Activated CD4-positive, alpha-beta memory T cell treated with anti-CD3 and anti-CD28 coated beads for 36 hours (primary cell): ENCODE measurements around the gene SERPINA6. TPM values are rescaled to one million over a fixed set of nuclear protein-coding genes. Genes with fewer than 3 reads are reported as not detected.
"Not testable (repeated sequence)": the region's sequence is repeated elsewhere in the genome, so short reads cannot be mapped to it uniquely, and the experiment has no call there.

Source experiments
- CTCF ChIA-PET: fragments of 350-600 bp; sonication (Branson Sonifier 250); formaldehyde crosslinking; loops from one replicate; lab custom pipeline; 2021; ENCODE audit warnings: antibody characterized with exemption, inconsistent platforms; lab: Charles Lee
- POLR2A ChIA-PET: fragments of 350-600 bp; sonication (Branson Sonifier 250); formaldehyde crosslinking; loops from one replicate; lab custom pipeline; 2021; ENCODE audit warnings: antibody characterized with exemption; lab: Charles Lee
- DNase-seq: peaks from one replicate; pipeline ENCODE4 v3.0.0-alpha.2; 2020
- H3K27ac Mint-ChIP-seq: one replicate; pipeline ENCODE4 v1.8.0; 2021; ENCODE audit warnings: mixed read lengths
- H3K27me3 Mint-ChIP-seq: one replicate; pipeline ENCODE4 v1.8.0; 2021; ENCODE audit warnings: mixed read lengths
- H3K36me3 Mint-ChIP-seq: one replicate; pipeline ENCODE4 v1.8.0; 2021; ENCODE audit warnings: mixed read lengths
- H3K4me1 Mint-ChIP-seq: one replicate; pipeline ENCODE4 v1.8.0; 2021; ENCODE audit warnings: low read depth, mixed read lengths
- H3K4me3 Mint-ChIP-seq: one replicate; pipeline ENCODE4 v1.8.0; 2021; ENCODE audit warnings: mild to moderate bottlenecking, mixed read lengths
- H3K9me3 Mint-ChIP-seq: one replicate; pipeline ENCODE4 v1.8.0; 2021; ENCODE audit warnings: mixed read lengths
- intact Hi-C: fragments of 100-400 bp; cut with micrococcal nuclease; formaldehyde crosslinking; loops from one replicate; pipeline ENCODE4 v1.15.1; 2023
- total RNA-seq, 2 experiments: library from RNA; stranded (reverse); gene quantifications; one replicate each; pipeline ENCODE4 v1.2.3, GENCODE V29; 2021

Gene SERPINA6
- not detected for total RNA-seq

GRCh38 chr14:94322648-94323570, at the start of gene SERPINA6:
Gene SERPINA6 (minus strand): TSS chr14:94323336. CDS start chr14:94314648, 8,688 bp downstream.
- CTCF ChIA-PET: interaction anchor here (1.3 kb wide), 1 partner anchor 163 kb away, joined by 3 read pairs; no protein-coding TSS in a partner anchor
- Mint-ChIP-seq H3K9me3 (no peaks in the 10 kb centered on the region), H3K4me1 (no peaks in the 10 kb centered on the region), H3K4me3 (no peak within 1 kb of the TSS), H3K36me3 (no peaks in the 10 kb centered on the region), H3K27ac (no peak within 1 kb of the TSS), H3K27me3 (no peaks in the 10 kb centered on the region)
- intact Hi-C loops: no loop called here
- no peak for DNase-seq
- POLR2A ChIA-PET: no interaction called here

- H3K27me3 Mint-ChIP-seq: peaks cover 5% of the 10 kb centered on the region
- POLR2A ChIA-PET: no interaction called here
- no peaks in the 10 kb centered on the region for H3K9me3 Mint-ChIP-seq
- no peaks in the 10 kb centered on the region for H3K36me3 Mint-ChIP-seq
- CTCF ChIA-PET: no interaction called here
- peaks cover 8% of the 10 kb centered on the region for H3K4me1 Mint-ChIP-seq
- H3K27ac Mint-ChIP-seq: no peak overlapping the region
- intact Hi-C loops: no loop called here
- no peak for DNase-seq
- H3K4me3 Mint-ChIP-seq: no peak overlapping the region
Measured at GRCh38 chr14:94372021-94372605, 49.0 kb upstream of the SERPINA6 start.

GRCh38 chr14:94370524-94370910, 47.4 kb upstream of the SERPINA6 start:
- ChIA-PET POLR2A (no interaction called here), CTCF (no interaction called here)
- no peaks in the 10 kb centered on the region for H3K36me3 Mint-ChIP-seq
- H3K4me3 Mint-ChIP-seq: no peak overlapping the region
- H3K27me3 Mint-ChIP-seq: peaks cover 5% of the 10 kb centered on the region
- H3K27ac Mint-ChIP-seq: no peak overlapping the region
- intact Hi-C loops: no loop called here
- no peaks in the 10 kb centered on the region for H3K9me3 Mint-ChIP-seq
- no peaks in the 10 kb centered on the region for H3K4me1 Mint-ChIP-seq
- DNase-seq: no peak

GRCh38 chr14:94369766-94370523, 46.8 kb upstream of the SERPINA6 start:
- intact Hi-C loops: not testable (repeated sequence)

GRCh38 chr14:94368956-94369355, 45.8 kb upstream of the SERPINA6 start:
- Mint-ChIP-seq H3K4me1 (no peaks in the 10 kb centered on the region), H3K36me3 (no peaks in the 10 kb centered on the region), H3K27me3 (peaks cover 5% of the 10 kb centered on the region), H3K9me3 (no peaks in the 10 kb centered on the region), H3K27ac (no peak overlapping the region), H3K4me3 (no peak overlapping the region)
- DNase-seq: no peak
- CTCF ChIA-PET: interaction anchor here (0.7 kb wide), 1 partner anchor 10 kb away, joined by 3 read pairs; no protein-coding TSS in a partner anchor
- POLR2A ChIA-PET: no interaction called here
- intact Hi-C loops: no loop called here

More at GRCh38 chr14:94369766-94370523, 46.8 kb upstream of the SERPINA6 start:
- H3K4me1 Mint-ChIP-seq, CTCF ChIA-PET, H3K4me3 Mint-ChIP-seq, H3K9me3 Mint-ChIP-seq, DNase-seq, H3K27me3 Mint-ChIP-seq, POLR2A ChIA-PET, H3K27ac Mint-ChIP-seq, H3K36me3 Mint-ChIP-seq: not testable (repeated sequence)

- Mint-ChIP-seq H3K4me1 (no peaks in the 10 kb centered on the region), H3K9me3 (no peaks in the 10 kb centered on the region), H3K27ac (no peak overlapping the region), H3K4me3 (no peak overlapping the region), H3K36me3 (no peaks in the 10 kb centered on the region), H3K27me3 (peaks cover 5% of the 10 kb centered on the region)
- intact Hi-C loops: no loop called here
- no peak for DNase-seq
- ChIA-PET CTCF (no interaction called here), POLR2A (no interaction called here)
Measured at GRCh38 chr14:94368243-94368590, 45.1 kb upstream of the SERPINA6 start.

- Mint-ChIP-seq H3K4me3 (no peak overlapping the region), H3K4me1 (no peaks in the 10 kb centered on the region), H3K27ac (no peak overlapping the region), H3K36me3 (no peaks in the 10 kb centered on the region), H3K9me3 (no peaks in the 10 kb centered on the region), H3K27me3 (peaks cover 8% of the 10 kb centered on the region)
- DNase-seq: no peak
- CTCF ChIA-PET: no interaction called here
- intact Hi-C loops: no loop called here
- POLR2A ChIA-PET: no interaction called here
Measured at GRCh38 chr14:94367347-94368242, 44.5 kb upstream of the SERPINA6 start.

GRCh38 chr14:94366146-94366915, 43.2 kb upstream of the SERPINA6 start, which contains the start of gene SERPINA2:
Gene SERPINA2 (minus strand): TSS chr14:94366698.
- H3K4me1 Mint-ChIP-seq: no peaks in the 10 kb centered on the region
- H3K4me3 Mint-ChIP-seq: no peak within 1 kb of the TSS
- intact Hi-C loops: no loop called here
- no peaks in the 10 kb centered on the region for H3K9me3 Mint-ChIP-seq
- POLR2A ChIA-PET: no interaction called here
- DNase-seq: no peak
- no peaks in the 10 kb centered on the region for H3K36me3 Mint-ChIP-seq
- H3K27me3 Mint-ChIP-seq: peaks cover 9% of the 10 kb centered on the region
- no peak within 1 kb of the TSS for H3K27ac Mint-ChIP-seq
- CTCF ChIA-PET: no interaction called here

- DNase-seq: no peak
- Mint-ChIP-seq H3K9me3 (no peaks in the 10 kb centered on the region), H3K36me3 (no peaks in the 10 kb centered on the region), H3K27me3 (peaks cover 9% of the 10 kb centered on the region), H3K27ac (no peak overlapping the region), H3K4me3 (no peak overlapping the region), H3K4me1 (no peaks in the 10 kb centered on the region)
- intact Hi-C loops: loop anchor here (2.0 kb wide), 1 partner anchor 13 kb away; no protein-coding TSS in a partner anchor
- POLR2A ChIA-PET: no interaction called here
- CTCF ChIA-PET: no interaction called here
Measured at GRCh38 chr14:94365624-94366023, 42.5 kb upstream of the SERPINA6 start.

- POLR2A ChIA-PET: no interaction called here
- intact Hi-C loops: loop anchor here (2.0 kb wide), 1 partner anchor 14 kb away; no protein-coding TSS in a partner anchor
- no peak for DNase-seq
- Mint-ChIP-seq H3K4me3 (no peak overlapping the region), H3K27me3 (peaks cover 11% of the 10 kb centered on the region), H3K4me1 (no peaks in the 10 kb centered on the region), H3K9me3 (no peaks in the 10 kb centered on the region), H3K27ac (no peak overlapping the region), H3K36me3 (no peaks in the 10 kb centered on the region)
- CTCF ChIA-PET: no interaction called here
Measured at GRCh38 chr14:94364964-94365363, 41.8 kb upstream of the SERPINA6 start.

GRCh38 chr14:94364037-94364436, 40.9 kb upstream of the SERPINA6 start:
- CTCF ChIA-PET: no interaction called here

More at GRCh38 chr14:94364037-94364436, 40.9 kb upstream of the SERPINA6 start:
- POLR2A ChIA-PET: no interaction called here
- Mint-ChIP-seq H3K27me3 (peaks cover 14% of the 10 kb centered on the region), H3K9me3 (no peaks in the 10 kb centered on the region), H3K4me1 (no peaks in the 10 kb centered on the region), H3K36me3 (no peaks in the 10 kb centered on the region), H3K27ac (no peak overlapping the region), H3K4me3 (no peak overlapping the region)
- no peak for DNase-seq
- intact Hi-C loops: loop anchor here (2.0 kb wide), 1 partner anchor 15 kb away; no protein-coding TSS in a partner anchor
